Neuron (in vitro differentiated cells): ENCODE data around the gene DNAJC19.
A peak's percentile ranks its signal among the peaks of the same experiment; 100 is the strongest.
"Not testable (repeated sequence)": the region's sequence is repeated elsewhere in the genome, so short reads cannot be mapped to it uniquely, and the experiment has no call there.

Source experiments
- H2AFZ ChIP-seq: one replicate; pipeline ENCODE4 v1.6.1; 2013; ENCODE audit warnings: low read depth, mild to moderate bottlenecking, inconsistent platforms, low read length, moderate library complexity
- H3K27me3 ChIP-seq: one replicate; pipeline ENCODE4 v1.6.1; 2013; ENCODE audit warnings: low read length; ENCODE audit not compliant: insufficient read depth
- H3K36me3 ChIP-seq: one replicate; pipeline ENCODE4 v1.6.1; 2013; ENCODE audit warnings: low read length; ENCODE audit not compliant: insufficient read depth
- H3K4me1 ChIP-seq: one replicate; pipeline ENCODE4 v1.6.1; 2013; ENCODE audit warnings: low read length; ENCODE audit not compliant: insufficient read depth
- H3K4me3 ChIP-seq: 2 replicates; pipeline ENCODE4 v1.5.1; 2013; ENCODE audit warnings: mild to moderate bottlenecking, low read length, moderate library complexity
- H3K9me3 ChIP-seq: one replicate; pipeline ENCODE4 v1.6.1; 2013; ENCODE audit warnings: low read length

Gene DNAJC19

DNA sequence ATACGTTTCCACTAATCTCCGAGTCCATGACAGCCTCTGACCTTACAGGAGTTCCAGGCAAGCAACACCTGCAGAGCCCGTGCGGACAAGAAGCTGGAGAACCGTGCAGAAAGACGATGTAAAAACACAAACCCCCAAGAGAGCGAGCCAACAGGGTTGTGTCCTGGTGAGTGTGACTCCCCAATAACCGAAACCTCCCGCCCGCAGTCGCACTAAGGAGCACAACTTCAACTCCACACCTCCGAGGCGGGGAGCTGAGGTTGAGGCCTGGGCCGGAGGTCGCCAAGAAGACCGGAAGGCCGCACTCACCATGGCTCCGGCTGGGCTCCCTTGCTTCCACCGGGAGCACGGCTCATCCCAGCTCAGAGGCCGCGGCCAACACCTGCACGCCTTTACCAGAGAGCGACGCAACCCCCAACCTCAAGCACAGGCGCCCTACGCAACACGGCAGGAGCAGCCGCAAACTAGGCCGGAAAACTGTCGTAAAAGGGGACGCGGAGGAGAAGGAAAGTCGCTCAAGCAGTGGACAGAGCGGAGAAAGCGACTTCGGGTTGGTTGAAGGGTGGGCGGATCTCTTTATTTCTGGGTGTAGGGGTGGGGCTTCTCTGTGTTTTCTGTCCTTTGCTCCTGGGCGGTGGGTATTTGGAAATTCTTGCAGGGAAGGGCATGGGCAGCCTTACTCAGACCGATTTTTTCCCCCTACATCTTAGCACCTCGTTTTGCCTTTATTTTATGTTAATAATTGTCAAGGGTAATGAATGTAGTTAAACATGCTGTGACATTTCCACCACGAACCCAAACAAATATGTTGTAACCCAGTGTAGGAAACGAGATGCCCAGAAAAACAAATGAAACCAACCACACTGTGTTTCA is at the start of gene DNAJC19:
Gene DNAJC19 (minus strand): TSS at position 446 of the 873 bp plus-strand sequence. CDS start 134 bp downstream, at position 312.
- Histone ChIP-seq H3K4me3 (peak within 1 kb of the TSS; percentile 71), H3K27me3 (no peaks in the 10 kb centered on the region), H3K36me3 (peaks cover 22% of the 10 kb centered on the region), H3K9me3 (no peaks in the 10 kb centered on the region), H3K4me1 (peaks cover 9% of the 10 kb centered on the region), H2AFZ (peak within 1 kb of the TSS; percentile 50)

DNA sequence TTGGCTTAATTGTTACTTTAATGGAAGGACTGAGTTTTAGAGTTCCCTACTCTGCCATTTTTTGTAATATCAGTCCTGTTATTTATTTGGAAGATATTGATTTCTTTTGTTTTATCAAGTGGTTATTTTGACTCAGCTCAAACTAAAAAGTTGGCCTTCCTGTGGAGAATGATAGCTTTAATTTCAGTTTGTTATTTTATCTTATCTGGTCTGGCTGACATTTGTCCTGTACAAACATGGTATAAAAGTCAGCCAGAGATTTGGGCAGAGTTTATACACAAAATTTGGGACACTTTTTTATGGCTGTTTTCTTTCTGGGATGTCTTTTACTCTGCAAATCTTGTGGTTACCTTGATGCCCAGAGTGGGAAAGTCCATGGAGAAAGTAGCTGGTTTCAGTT is 41.4 kb upstream of the DNAJC19 start:
- Histone ChIP-seq H2AFZ (no peak overlapping the region), H3K9me3 (no peaks in the 10 kb centered on the region), H3K4me1 (no peaks in the 10 kb centered on the region), H3K4me3 (no peak overlapping the region), H3K36me3 (no peaks in the 10 kb centered on the region), H3K27me3 (no peaks in the 10 kb centered on the region)

DNA sequence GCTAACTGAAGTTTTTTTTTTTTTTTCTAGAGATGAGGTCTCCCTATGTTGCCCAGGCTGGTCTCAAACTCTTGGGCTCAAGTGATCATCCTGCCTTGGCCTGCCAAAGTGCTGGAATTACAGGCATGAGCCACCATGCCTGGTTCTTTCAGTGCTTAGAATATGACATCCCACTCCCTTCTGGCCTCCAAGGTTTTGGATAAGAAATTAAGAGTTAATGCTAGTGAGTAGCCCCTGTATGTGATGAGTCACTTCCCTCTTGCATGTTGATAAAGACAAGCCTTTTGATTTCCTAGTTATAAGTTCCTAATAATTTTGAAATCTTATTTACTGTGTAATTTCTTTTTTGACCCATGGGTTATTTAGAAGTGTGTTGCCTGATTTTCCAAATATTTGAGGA is 35.7 kb upstream of the DNAJC19 start:
- no peaks in the 10 kb centered on the region for H3K36me3 ChIP-seq
- peaks cover 2% of the 10 kb centered on the region for H3K9me3 ChIP-seq
- no peak overlapping the region for H3K4me3 ChIP-seq
- no peaks in the 10 kb centered on the region for H3K4me1 ChIP-seq
- H3K27me3 ChIP-seq, result no peaks in the 10 kb centered on the region
- no peak overlapping the region for H2AFZ ChIP-seq

DNA sequence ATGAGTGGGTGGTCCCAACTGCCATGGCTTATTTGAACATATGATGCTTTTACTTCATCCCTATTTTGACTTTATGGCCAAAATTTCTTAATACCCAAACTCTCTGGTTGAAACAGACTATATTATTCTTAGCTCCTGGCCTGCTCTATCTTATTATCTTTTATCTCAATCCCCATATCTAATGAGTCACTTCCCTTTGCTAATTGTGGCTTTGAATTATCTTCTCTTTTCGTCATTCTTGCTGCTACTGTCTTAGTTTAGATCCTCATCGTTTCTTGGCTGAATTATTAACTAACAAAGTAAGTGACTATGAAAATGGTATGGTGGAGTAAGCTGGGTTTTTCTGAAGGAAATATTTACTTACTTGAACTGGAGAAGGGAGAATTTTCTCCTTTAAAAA is 28.2 kb upstream of the DNAJC19 start:
- Histone ChIP-seq H3K27me3 (no peaks in the 10 kb centered on the region), H3K4me3 (no peak overlapping the region)

DNA sequence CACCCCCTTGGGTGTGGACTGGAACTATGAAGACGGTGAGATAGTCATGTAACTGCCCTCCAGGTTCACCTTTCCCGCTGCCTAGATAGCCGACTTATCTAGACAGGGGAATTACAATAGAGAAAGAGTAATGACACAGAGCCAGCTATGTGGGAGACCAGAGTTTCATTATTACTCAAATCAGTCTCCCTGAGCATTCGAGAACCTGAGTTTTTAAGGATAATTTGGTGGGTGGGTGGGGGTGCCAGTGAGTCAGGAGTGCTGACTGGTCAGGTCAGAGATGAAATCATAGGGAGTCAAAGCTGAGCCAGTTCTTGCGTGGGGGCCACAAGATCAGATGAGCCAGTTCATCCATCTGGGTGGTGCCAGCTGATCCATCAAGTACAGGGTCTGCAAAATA is 19.7 kb upstream of the DNAJC19 start:
- H3K27me3 ChIP-seq, result no peaks in the 10 kb centered on the region
- no peak overlapping the region for H2AFZ ChIP-seq
- H3K9me3 ChIP-seq, result no peaks in the 10 kb centered on the region
- no peaks in the 10 kb centered on the region for H3K36me3 ChIP-seq
- H3K4me3 ChIP-seq, result no peak overlapping the region
- H3K4me1 ChIP-seq, result no peaks in the 10 kb centered on the region

More for the DNA sequence above, 28.2 kb upstream of the DNAJC19 start:
- H3K9me3 ChIP-seq, result no peaks in the 10 kb centered on the region
- H3K36me3 ChIP-seq, result no peaks in the 10 kb centered on the region
- H3K4me1 ChIP-seq, result no peaks in the 10 kb centered on the region
- no peak overlapping the region for H2AFZ ChIP-seq

DNA sequence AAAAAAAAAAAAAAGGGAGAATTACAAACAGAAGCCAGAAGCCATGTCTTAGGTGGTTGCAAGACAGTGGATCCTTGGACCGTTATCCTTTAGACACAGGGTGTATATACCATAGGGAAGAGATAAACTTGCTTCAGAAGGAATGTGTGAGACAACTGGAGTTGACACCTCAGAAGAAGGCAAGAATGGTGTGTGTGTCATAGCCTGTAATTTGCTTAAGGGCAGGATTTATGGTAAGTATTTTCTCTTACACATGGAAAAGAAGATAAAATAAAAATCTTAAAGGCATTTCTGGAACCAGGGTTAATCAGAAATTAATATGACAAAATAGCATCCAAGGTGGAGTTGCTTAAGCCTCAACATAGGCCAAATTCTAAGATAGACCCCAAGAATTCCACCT is 19.3 kb upstream of the DNAJC19 start:
- Histone ChIP-seq H3K27me3 (no peaks in the 10 kb centered on the region), H3K4me1 (no peaks in the 10 kb centered on the region), H3K9me3 (no peaks in the 10 kb centered on the region), H3K4me3 (no peak overlapping the region), H3K36me3 (no peaks in the 10 kb centered on the region), H2AFZ (no peak overlapping the region)

DNA sequence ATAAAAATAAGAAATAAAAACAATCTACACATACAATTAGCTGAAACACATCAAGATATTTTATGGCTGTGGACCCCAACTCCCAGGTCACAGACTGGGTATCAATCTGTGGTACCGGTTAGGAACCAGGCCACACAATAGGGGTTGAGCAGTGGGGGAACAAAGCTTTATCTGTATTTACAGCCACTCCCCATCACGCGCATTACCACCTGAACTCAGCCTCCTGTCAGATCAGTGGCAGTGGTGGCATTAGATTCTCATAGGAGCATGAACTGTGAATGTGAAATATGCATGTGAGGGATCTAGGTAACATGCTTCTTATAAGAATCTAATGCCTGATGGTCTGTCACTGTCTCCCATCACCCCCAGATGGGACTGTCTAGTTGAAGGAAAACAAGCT is 17.7 kb upstream of the DNAJC19 start:
- no peaks in the 10 kb centered on the region for H3K9me3 ChIP-seq
- no peaks in the 10 kb centered on the region for H3K36me3 ChIP-seq

DNA sequence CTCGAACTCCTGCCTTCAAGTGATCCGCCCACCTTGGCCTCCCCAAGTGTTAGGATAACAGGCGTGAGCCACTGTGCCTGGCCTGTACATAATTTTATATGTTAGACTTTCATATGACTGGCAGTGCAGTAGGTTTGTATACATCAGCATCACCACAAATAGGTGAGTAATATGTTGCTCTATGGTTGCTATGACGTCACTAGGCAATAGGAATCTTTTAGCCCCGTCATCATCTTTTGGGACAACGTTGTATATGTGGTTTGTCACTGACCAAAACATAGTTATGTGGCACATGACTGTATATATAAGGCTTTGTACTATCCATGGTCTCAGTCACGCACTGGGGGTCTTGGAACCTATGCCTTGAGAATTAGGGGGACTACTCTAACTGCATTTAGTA is 17.0 kb upstream of the DNAJC19 start:
- no peaks in the 10 kb centered on the region for H3K9me3 ChIP-seq
- H3K27me3 ChIP-seq, result no peaks in the 10 kb centered on the region
- H3K4me3 ChIP-seq, result no peak overlapping the region
- H3K36me3 ChIP-seq, result no peaks in the 10 kb centered on the region
- no peaks in the 10 kb centered on the region for H3K4me1 ChIP-seq
- H2AFZ ChIP-seq, result no peak overlapping the region

More for the DNA sequence above, 17.7 kb upstream of the DNAJC19 start:
- no peak overlapping the region for H2AFZ ChIP-seq
- H3K4me1 ChIP-seq, result no peaks in the 10 kb centered on the region
- no peak overlapping the region for H3K4me3 ChIP-seq
- no peaks in the 10 kb centered on the region for H3K27me3 ChIP-seq

DNA sequence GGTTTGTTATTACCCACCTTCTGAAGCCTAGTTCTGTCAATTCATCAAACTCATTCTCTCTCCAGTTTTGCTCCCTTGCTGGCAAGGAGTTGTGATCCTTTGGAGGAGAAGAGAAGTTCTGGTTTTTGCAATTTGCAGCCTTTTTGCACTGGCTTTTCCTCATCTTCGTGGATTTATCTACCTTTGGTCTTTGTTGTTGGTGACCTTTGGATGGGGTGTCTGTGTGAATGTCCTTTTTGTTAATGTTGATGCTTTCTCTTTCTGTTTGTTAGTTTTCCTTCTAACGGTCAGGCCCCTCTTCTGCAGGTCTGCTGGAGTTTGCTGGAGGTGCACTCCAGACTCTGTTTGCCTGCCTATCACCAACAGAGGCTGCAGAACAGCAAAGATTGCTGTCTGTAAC is 13.9 kb upstream of the DNAJC19 start:
- H3K4me3 ChIP-seq, H3K9me3 ChIP-seq, H3K27me3 ChIP-seq, H3K4me1 ChIP-seq, H3K36me3 ChIP-seq, H2AFZ ChIP-seq: not testable (repeated sequence)

DNA sequence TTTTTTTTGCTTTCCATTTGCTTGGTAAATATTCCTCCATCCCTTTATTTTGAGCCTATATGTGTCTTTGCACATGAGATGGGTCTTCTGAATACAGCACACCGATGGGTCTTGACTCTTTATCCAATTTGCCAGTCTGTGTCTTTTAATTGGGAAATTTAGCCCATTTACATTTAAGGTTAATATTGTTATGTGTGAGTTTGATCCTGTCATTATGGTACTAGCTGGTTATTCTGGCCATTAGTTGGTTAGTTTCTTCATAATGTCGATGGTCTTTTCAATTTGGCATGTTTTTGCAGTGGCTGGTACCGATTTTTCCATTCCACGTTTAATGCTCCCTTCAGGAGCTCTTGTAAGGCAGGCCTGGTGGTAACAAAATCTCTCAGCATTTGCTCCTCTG is 12.8 kb upstream of the DNAJC19 start:
- not testable (repeated sequence) for H3K27me3 ChIP-seq, H3K4me1 ChIP-seq, H2AFZ ChIP-seq, H3K36me3 ChIP-seq, H3K4me3 ChIP-seq, H3K9me3 ChIP-seq

DNA sequence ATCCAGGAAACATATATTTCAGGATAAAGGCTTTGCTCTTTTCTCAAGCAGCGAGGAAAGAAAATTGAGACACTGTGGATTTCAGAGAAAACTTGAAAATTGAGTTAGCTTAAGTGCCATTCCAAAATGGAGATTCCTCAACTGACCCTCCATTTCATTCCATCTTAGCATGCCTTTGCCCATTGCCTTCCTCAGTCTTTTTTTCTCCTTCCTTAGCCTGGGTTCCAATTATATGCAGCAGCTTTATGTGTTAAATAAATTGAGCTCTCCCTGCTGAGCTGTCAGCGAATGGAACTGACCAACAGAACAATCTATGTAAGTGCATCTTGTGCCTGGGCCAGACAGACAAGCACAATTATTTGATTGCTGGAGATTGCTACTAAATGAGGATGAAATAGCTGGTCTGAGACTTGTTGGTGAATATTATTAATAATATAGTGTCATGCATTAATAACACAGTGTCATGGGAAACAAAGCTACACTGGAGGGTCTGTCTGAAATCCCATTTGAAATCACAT is 6.9 kb upstream of the DNAJC19 start:
- H3K4me3 ChIP-seq, result no peak overlapping the region
- H3K4me1 ChIP-seq, result no peaks in the 10 kb centered on the region
- H3K36me3 ChIP-seq, result no peaks in the 10 kb centered on the region
- H2AFZ ChIP-seq, result no peak overlapping the region
- H3K27me3 ChIP-seq, result no peaks in the 10 kb centered on the region
- H3K9me3 ChIP-seq, result no peaks in the 10 kb centered on the region

DNA sequence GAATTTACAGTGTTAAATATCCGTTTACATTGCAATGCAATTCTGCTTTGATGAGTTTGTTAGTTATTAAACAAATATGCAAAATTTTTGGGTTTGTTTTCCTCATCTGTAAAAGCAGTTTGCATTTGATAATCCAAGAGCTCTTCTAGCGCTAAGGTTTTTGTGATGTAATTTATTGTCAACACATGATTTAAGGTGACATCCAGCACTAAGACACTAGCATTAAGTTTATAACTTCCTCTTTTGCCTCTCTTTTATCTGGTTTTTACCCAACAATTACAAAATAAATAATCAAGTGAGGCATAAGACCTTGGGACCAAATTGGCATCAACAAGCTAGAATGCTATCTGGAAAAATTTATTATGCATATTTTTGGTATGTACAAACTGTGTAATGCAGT is 969 bp upstream of the DNAJC19 start:
- Histone ChIP-seq H3K4me3 (peak overlapping the region; percentile 71), H3K9me3 (no peaks in the 10 kb centered on the region)

DNA sequence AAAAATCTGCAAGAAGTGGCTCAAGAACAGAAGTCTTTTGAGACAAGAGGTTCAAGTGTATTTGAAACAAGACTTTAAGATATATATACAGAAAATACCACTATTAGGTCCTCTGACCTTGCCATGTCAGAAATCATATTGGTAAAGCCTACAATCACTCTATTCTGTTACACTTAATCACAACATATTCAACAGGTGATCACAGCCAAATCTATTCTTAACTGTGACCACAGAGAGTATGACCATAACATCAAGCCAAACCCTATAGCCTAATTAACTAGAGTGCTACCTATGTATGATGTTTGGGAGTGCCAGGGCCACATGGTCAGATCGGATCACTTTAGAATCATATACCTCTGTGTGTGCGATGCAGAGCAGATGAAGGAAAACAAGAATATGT is 2.2 kb downstream of the DNAJC19 start:
- Histone ChIP-seq H2AFZ (no peak overlapping the region), H3K27me3 (no peaks in the 10 kb centered on the region), H3K4me3 (no peak overlapping the region), H3K4me1 (peaks cover 9% of the 10 kb centered on the region), H3K9me3 (no peaks in the 10 kb centered on the region), H3K36me3 (peaks cover 36% of the 10 kb centered on the region)

More for the DNA sequence above, 969 bp upstream of the DNAJC19 start:
- peak overlapping the region; percentile 50 for H2AFZ ChIP-seq
- no peaks in the 10 kb centered on the region for H3K27me3 ChIP-seq
- H3K36me3 ChIP-seq, result peaks cover 16% of the 10 kb centered on the region
- peaks cover 9% of the 10 kb centered on the region for H3K4me1 ChIP-seq

DNA sequence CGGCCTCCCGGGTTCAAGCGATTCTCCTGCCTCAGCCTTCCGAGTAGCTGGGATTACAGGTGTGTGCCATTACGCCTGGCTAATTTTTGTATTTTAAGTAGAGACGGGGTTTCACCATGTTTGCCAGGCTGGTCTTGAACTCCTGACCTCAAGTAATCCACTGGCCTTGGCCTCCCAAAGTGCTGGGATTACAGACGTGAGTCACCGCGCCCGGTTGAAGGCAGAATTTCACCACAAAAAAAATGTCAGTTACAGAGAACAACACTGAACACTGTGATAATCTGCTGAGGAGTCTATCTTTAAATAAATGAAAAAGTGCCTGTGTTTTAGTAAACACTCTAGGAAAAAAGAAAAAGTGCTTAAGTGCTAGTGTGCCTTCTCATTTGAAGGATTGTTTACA is 3.2 kb downstream of the DNAJC19 start:
- peaks cover 36% of the 10 kb centered on the region for H3K36me3 ChIP-seq
- not testable (repeated sequence) for H3K4me1 ChIP-seq, H3K4me3 ChIP-seq, H3K27me3 ChIP-seq, H2AFZ ChIP-seq, H3K9me3 ChIP-seq
